ENCODE data around the gene PTPRD. TPM values are rescaled to one million over a fixed set of nuclear protein-coding genes. Genes with fewer than 3 reads are reported as not detected.

PTPRD gene
- total RNA-seq, 1 experiment from 2014 or later, result 70.1 TPM

DNA sequence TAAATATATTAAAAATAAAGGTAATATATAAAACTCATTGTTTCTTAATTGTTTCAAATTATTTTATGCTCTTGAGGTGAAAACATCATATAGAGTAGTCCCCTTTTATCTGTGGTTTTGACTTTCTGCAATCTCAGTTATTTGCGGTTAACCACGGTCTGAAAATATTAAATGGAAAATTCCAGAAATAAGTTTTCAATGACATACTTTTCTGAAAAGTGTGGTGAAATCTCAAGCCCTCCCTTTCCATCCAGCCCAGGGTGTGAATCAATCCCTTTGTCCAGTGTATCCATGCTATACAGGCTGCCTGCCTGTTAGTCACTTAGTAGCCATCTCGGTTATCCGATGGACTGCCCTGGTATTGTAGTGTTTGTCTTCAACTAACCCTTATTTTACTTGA, 2266.5 kb downstream of the PTPRD start:
- H3K36me3 Mint-ChIP-seq (ENCODE audit: insufficient read depth, unreplicated experiment), result no peaks in the 10 kb centered on the region
- no peaks in the 10 kb centered on the region for H3K36me3 ChIP-seq (ENCODE audit: control insufficient read depth, insufficient read depth, low read length)
- no peak overlapping the region for H3K4me3 ChIP-seq (ENCODE audit: low read depth, low read length)
- intact Hi-C loops (cut with micrococcal nuclease; ENCODE audit: unreplicated experiment), result no loop called here
- no peaks in the 10 kb centered on the region for H3K27me3 Mint-ChIP-seq (ENCODE audit: insufficient read depth, unreplicated experiment)
- ChIA-PET POLR2A (no interaction called here), CTCF (no interaction called here)
- no TSS peak for BruUV-seq (replicated peaks)
- no peaks in the 10 kb centered on the region for H3K9me3 Mint-ChIP-seq (ENCODE audit: unreplicated experiment)
- H3K27ac Mint-ChIP-seq (ENCODE audit: unreplicated experiment), result no peak overlapping the region
- no peaks in the 10 kb centered on the region for H3K9me3 ChIP-seq
- peaks cover 6% of the 10 kb centered on the region; the same call in 1 of the 2 replicates for H3K4me1 ChIP-seq
- TF ChIP-seq, protein P1, sequence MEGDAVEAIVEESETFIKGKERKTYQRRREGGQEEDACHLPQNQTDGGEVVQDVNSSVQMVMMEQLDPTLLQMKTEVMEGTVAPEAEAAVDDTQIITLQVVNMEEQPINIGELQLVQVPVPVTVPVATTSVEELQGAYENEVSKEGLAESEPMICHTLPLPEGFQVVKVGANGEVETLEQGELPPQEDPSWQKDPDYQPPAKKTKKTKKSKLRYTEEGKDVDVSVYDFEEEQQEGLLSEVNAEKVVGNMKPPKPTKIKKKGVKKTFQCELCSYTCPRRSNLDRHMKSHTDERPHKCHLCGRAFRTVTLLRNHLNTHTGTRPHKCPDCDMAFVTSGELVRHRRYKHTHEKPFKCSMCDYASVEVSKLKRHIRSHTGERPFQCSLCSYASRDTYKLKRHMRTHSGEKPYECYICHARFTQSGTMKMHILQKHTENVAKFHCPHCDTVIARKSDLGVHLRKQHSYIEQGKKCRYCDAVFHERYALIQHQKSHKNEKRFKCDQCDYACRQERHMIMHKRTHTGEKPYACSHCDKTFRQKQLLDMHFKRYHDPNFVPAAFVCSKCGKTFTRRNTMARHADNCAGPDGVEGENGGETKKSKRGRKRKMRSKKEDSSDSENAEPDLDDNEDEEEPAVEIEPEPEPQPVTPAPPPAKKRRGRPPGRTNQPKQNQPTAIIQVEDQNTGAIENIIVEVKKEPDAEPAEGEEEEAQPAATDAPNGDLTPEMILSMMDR (IDR thresholded peaks at IDR 0.05; ENCODE audit: insufficient read depth in 1 of 2, low read depth in 1 of 2, low read length in 1 of 2, severe bottlenecking in 1 of 2, unreplicated experiment in 1 of 2), result no peak
- no peaks in the 10 kb centered on the region for H3K4me1 Mint-ChIP-seq (ENCODE audit: low read depth, unreplicated experiment)
- DNase-seq, result no peak
- no peaks in the 10 kb centered on the region for H3K27me3 ChIP-seq (replicated peaks; ENCODE audit: control insufficient read depth, insufficient read depth, low read length)
- H3K4me3 Mint-ChIP-seq (ENCODE audit: unreplicated experiment), result no peak overlapping the region

DNA sequence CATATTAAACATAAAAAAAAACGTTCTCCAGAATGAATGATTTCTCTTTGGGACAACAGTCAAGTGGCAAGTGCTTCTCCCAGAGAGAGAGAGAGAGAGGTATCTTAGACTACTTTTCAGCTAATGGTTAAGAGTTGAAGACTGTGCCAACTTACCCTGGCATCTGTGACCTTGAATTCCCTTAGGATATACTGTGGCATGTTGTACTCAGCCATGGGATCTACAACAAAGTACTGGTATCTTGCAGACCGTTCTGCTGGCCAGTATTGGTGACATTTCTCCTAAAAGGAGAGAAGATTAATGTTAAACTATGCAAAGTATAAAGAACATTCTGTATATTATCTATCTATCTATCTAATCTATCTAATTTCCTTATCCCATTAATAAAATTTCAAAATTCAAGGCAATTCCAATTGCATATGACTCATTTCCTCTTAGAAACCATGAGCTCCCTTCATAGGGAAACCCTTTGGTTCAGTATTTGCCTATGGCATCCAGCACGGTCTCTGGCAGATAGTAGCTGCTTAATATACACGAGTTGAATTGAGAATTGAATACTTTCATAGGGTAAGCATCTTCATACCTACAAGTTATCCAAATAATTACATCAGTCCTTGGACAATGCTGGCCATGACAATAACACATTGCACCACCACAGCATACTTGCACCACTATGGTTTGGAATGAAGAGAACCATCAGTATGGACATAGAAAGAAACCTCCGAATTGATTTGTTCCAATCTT, 2273.9 kb downstream of the PTPRD start:
- Mint-ChIP-seq H3K9me3 (ENCODE audit: unreplicated experiment) (peaks cover 6% of the 10 kb centered on the region), H3K4me1 (ENCODE audit: low read depth, unreplicated experiment) (no peaks in the 10 kb centered on the region), H3K27me3 (ENCODE audit: insufficient read depth, unreplicated experiment) (no peaks in the 10 kb centered on the region), H3K27ac (ENCODE audit: unreplicated experiment) (no peak overlapping the region), H3K36me3 (ENCODE audit: insufficient read depth, unreplicated experiment) (peaks cover 3% of the 10 kb centered on the region), H3K4me3 (ENCODE audit: unreplicated experiment) (no peak overlapping the region)
- peaks cover 19% of the 10 kb centered on the region for H3K4me1 ChIP-seq
- POLR2A ChIA-PET, result no interaction called here
- TF ChIP-seq, protein P1 (IDR thresholded peaks at IDR 0.05; ENCODE audit: insufficient read depth in 1 of 2, low read depth in 1 of 2, low read length in 1 of 2, severe bottlenecking in 1 of 2, unreplicated experiment in 1 of 2), result no peak
- DNase-seq, result no peak
- no peaks in the 10 kb centered on the region for H3K36me3 ChIP-seq (ENCODE audit: control insufficient read depth, insufficient read depth, low read length)
- CTCF ChIA-PET, result no interaction called here
- BruUV-seq (replicated peaks), result no TSS peak
- intact Hi-C loops (cut with micrococcal nuclease; ENCODE audit: unreplicated experiment), result loop anchor here (1.0 to 5.0 kb wide), 2 partner anchors 43 to 52 kb away; no protein-coding TSS in a partner anchor
- H3K27me3 ChIP-seq (replicated peaks; ENCODE audit: control insufficient read depth, insufficient read depth, low read length), result no peaks in the 10 kb centered on the region
- no peaks in the 10 kb centered on the region for H3K9me3 ChIP-seq
- H3K4me3 ChIP-seq (ENCODE audit: low read depth, low read length), result no peak overlapping the region

DNA sequence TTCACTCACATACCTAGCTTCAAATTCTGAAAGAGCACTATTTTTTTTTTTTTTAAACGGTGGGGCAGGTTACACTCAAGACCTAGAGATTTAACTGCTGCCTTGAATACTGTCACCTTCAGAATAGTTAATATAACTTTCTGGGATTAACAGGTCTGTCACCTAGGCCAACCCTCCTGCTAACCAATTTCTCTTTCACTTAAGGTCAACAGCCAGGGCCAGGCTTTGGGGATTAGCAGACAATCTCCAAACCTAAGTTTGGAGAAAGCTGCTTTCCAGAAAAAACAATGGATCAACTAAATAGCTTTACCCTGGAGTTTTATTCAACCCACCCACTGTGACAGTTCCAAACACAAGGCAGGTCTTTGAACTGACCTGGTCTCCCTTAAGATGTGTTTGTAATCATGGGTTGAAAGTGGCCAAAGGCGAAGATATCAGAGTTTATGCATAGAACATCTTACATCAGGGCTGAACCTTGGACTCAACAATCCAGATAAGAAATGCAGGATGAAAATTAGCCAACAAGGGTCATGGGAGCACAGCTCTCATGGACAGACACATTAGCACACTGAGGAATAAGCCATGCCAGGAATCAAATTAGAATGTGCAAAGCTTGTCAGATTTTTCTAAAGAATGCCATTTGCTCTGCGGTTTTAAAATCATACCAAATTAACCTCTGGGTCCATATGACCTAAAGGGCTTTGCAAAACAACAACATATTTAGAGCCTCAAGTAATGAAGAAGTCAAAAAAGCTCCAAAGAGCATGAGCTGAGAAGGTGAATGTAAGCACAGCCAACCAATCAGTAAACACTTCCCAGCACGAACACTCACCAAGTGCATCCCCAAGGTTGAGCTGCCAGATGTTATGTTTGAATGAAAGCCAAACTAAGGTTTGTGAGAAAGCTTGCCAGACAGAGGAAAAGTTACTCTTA, 2274.7 kb downstream of the PTPRD start:
- Mint-ChIP-seq H3K4me3 (ENCODE audit: unreplicated experiment) (no peak overlapping the region), H3K36me3 (ENCODE audit: insufficient read depth, unreplicated experiment) (peaks cover 4% of the 10 kb centered on the region), H3K27me3 (ENCODE audit: insufficient read depth, unreplicated experiment) (no peaks in the 10 kb centered on the region), H3K9me3 (ENCODE audit: unreplicated experiment) (peaks cover 15% of the 10 kb centered on the region), H3K27ac (ENCODE audit: unreplicated experiment) (no peak overlapping the region), H3K4me1 (ENCODE audit: low read depth, unreplicated experiment) (no peaks in the 10 kb centered on the region)
- Histone ChIP-seq H3K9me3 (no peaks in the 10 kb centered on the region), H3K27me3 (replicated peaks; ENCODE audit: control insufficient read depth, insufficient read depth, low read length) (no peaks in the 10 kb centered on the region), H3K4me3 (ENCODE audit: low read depth, low read length) (no peak overlapping the region), H3K36me3 (ENCODE audit: control insufficient read depth, insufficient read depth, low read length) (no peaks in the 10 kb centered on the region), H3K4me1 (peaks cover 19% of the 10 kb centered on the region)
- BruUV-seq (replicated peaks), result no TSS peak
- DNase-seq, result peak; percentile 40 to 56
- TF ChIP-seq, protein P1 (IDR thresholded peaks at IDR 0.05; ENCODE audit: insufficient read depth in 1 of 2, low read depth in 1 of 2, low read length in 1 of 2, severe bottlenecking in 1 of 2, unreplicated experiment in 1 of 2), result no peak
- ChIA-PET CTCF (no interaction called here), POLR2A (no interaction called here)
- intact Hi-C loops (cut with micrococcal nuclease; ENCODE audit: unreplicated experiment), result loop anchor here (1.0 to 5.0 kb wide), 2 partner anchors 44 to 51 kb away; no protein-coding TSS in a partner anchor
